Measurements from ENCODE around the gene KIAA1210.

KIAA1210 gene

GRCh38 chrX:119127650-119128049 is at the start of gene KIAA1210:
TSS of gene KIAA1210 (minus strand) at chrX:119127812. CDS start at chrX:119123642, 4,170 bp downstream.
- Mint-ChIP-seq H3K4me3 (no peak within 1 kb of the TSS), H3K27ac (no peak within 1 kb of the TSS), H3K4me1 (ENCODE audit: low read depth) (no peaks in the 10 kb centered on the region), H3K9me3 (ENCODE audit: low read depth) (no peaks in the 10 kb centered on the region), H3K36me3 (no peaks in the 10 kb centered on the region), H3K27me3 (no peaks in the 10 kb centered on the region)

- H3K36me3 Mint-ChIP-seq, result peaks cover 3% of the 10 kb centered on the region
- peaks cover 2% of the 10 kb centered on the region for H3K27me3 Mint-ChIP-seq
- no peaks in the 10 kb centered on the region for H3K9me3 Mint-ChIP-seq (ENCODE audit: low read depth)
- H3K27ac Mint-ChIP-seq, result no peak overlapping the region
- no peak overlapping the region for H3K4me3 Mint-ChIP-seq
- H3K4me1 Mint-ChIP-seq (ENCODE audit: low read depth), result no peaks in the 10 kb centered on the region
Observed at GRCh38 chrX:119177278-119177677, 49.7 kb upstream of the KIAA1210 start.

GRCh38 chrX:119174900-119175299 is 47.3 kb upstream of the KIAA1210 start:
- no peak overlapping the region for H3K27ac Mint-ChIP-seq
- no peaks in the 10 kb centered on the region for H3K4me1 Mint-ChIP-seq (ENCODE audit: low read depth)
- H3K4me3 Mint-ChIP-seq, result no peak overlapping the region
- H3K36me3 Mint-ChIP-seq, result peaks cover 3% of the 10 kb centered on the region
- H3K9me3 Mint-ChIP-seq (ENCODE audit: low read depth), result no peaks in the 10 kb centered on the region
- H3K27me3 Mint-ChIP-seq, result peaks cover 2% of the 10 kb centered on the region

- H3K27me3 Mint-ChIP-seq, result no peaks in the 10 kb centered on the region
- no peaks in the 10 kb centered on the region for H3K9me3 Mint-ChIP-seq (ENCODE audit: low read depth)
- no peak overlapping the region for H3K27ac Mint-ChIP-seq
- H3K36me3 Mint-ChIP-seq, result no peaks in the 10 kb centered on the region
- no peaks in the 10 kb centered on the region for H3K4me1 Mint-ChIP-seq (ENCODE audit: low read depth)
- H3K4me3 Mint-ChIP-seq, result no peak overlapping the region
Observed at GRCh38 chrX:119168104-119168503, 40.5 kb upstream of the KIAA1210 start.

- Mint-ChIP-seq H3K27ac (no peak overlapping the region), H3K36me3 (no peaks in the 10 kb centered on the region), H3K9me3 (ENCODE audit: low read depth) (no peaks in the 10 kb centered on the region), H3K4me1 (ENCODE audit: low read depth) (no peaks in the 10 kb centered on the region), H3K4me3 (no peak overlapping the region), H3K27me3 (peaks cover 4% of the 10 kb centered on the region)
Observed at GRCh38 chrX:119158226-119158625, 30.6 kb upstream of the KIAA1210 start.

GRCh38 chrX:119156241-119156640 is 28.6 kb upstream of the KIAA1210 start:
- no peaks in the 10 kb centered on the region for H3K4me1 Mint-ChIP-seq (ENCODE audit: low read depth)
- no peak overlapping the region for H3K27ac Mint-ChIP-seq
- H3K36me3 Mint-ChIP-seq, result no peaks in the 10 kb centered on the region
- no peaks in the 10 kb centered on the region for H3K9me3 Mint-ChIP-seq (ENCODE audit: low read depth)
- H3K27me3 Mint-ChIP-seq, result peaks cover 2% of the 10 kb centered on the region
- H3K4me3 Mint-ChIP-seq, result no peak overlapping the region

GRCh38 chrX:119155416-119156035 is 27.9 kb upstream of the KIAA1210 start:
- Mint-ChIP-seq H3K27ac (no peak overlapping the region), H3K9me3 (ENCODE audit: low read depth) (no peaks in the 10 kb centered on the region), H3K4me1 (ENCODE audit: low read depth) (no peaks in the 10 kb centered on the region), H3K27me3 (no peaks in the 10 kb centered on the region), H3K4me3 (no peak overlapping the region), H3K36me3 (no peaks in the 10 kb centered on the region)

- H3K27me3 Mint-ChIP-seq, result no peaks in the 10 kb centered on the region
- no peak overlapping the region for H3K4me3 Mint-ChIP-seq
- no peaks in the 10 kb centered on the region for H3K4me1 Mint-ChIP-seq (ENCODE audit: low read depth)
- H3K27ac Mint-ChIP-seq, result no peak overlapping the region
- H3K9me3 Mint-ChIP-seq (ENCODE audit: low read depth), result no peaks in the 10 kb centered on the region
- H3K36me3 Mint-ChIP-seq, result no peaks in the 10 kb centered on the region
Observed at GRCh38 chrX:119151051-119151380, 23.4 kb upstream of the KIAA1210 start.

- Mint-ChIP-seq H3K9me3 (ENCODE audit: low read depth) (no peaks in the 10 kb centered on the region), H3K4me1 (ENCODE audit: low read depth) (no peaks in the 10 kb centered on the region), H3K27me3 (no peaks in the 10 kb centered on the region), H3K4me3 (no peak overlapping the region), H3K27ac (no peak overlapping the region), H3K36me3 (no peaks in the 10 kb centered on the region)
Observed at GRCh38 chrX:119150163-119151050, 22.8 kb upstream of the KIAA1210 start.

GRCh38 chrX:119147486-119147885 is 19.9 kb upstream of the KIAA1210 start:
- H3K4me1 Mint-ChIP-seq (ENCODE audit: low read depth), result no peaks in the 10 kb centered on the region
- no peaks in the 10 kb centered on the region for H3K36me3 Mint-ChIP-seq
- H3K4me3 Mint-ChIP-seq, result no peak overlapping the region
- no peak overlapping the region for H3K27ac Mint-ChIP-seq
- H3K27me3 Mint-ChIP-seq, result no peaks in the 10 kb centered on the region
- H3K9me3 Mint-ChIP-seq (ENCODE audit: low read depth), result no peaks in the 10 kb centered on the region

GRCh38 chrX:119145241-119145653 is 17.6 kb upstream of the KIAA1210 start:
- Mint-ChIP-seq H3K36me3 (no peaks in the 10 kb centered on the region), H3K4me1 (ENCODE audit: low read depth) (no peaks in the 10 kb centered on the region), H3K27ac (no peak overlapping the region), H3K4me3 (no peak overlapping the region), H3K9me3 (ENCODE audit: low read depth) (no peaks in the 10 kb centered on the region), H3K27me3 (no peaks in the 10 kb centered on the region)

- Mint-ChIP-seq H3K4me1 (ENCODE audit: low read depth) (no peaks in the 10 kb centered on the region), H3K9me3 (ENCODE audit: low read depth) (no peaks in the 10 kb centered on the region), H3K36me3 (no peaks in the 10 kb centered on the region), H3K4me3 (no peak overlapping the region), H3K27me3 (no peaks in the 10 kb centered on the region), H3K27ac (no peak overlapping the region)
Observed at GRCh38 chrX:119134466-119134865, 6.9 kb upstream of the KIAA1210 start.

- H3K9me3 Mint-ChIP-seq (ENCODE audit: low read depth), result no peaks in the 10 kb centered on the region
- no peak overlapping the region for H3K4me3 Mint-ChIP-seq
- H3K27ac Mint-ChIP-seq, result no peak overlapping the region
- H3K36me3 Mint-ChIP-seq, result no peaks in the 10 kb centered on the region
- H3K27me3 Mint-ChIP-seq, result no peaks in the 10 kb centered on the region
- H3K4me1 Mint-ChIP-seq (ENCODE audit: low read depth), result no peaks in the 10 kb centered on the region
Observed at GRCh38 chrX:119132961-119133360, 5.3 kb upstream of the KIAA1210 start.

- H3K27ac Mint-ChIP-seq, result no peak overlapping the region
- H3K36me3 Mint-ChIP-seq, result no peaks in the 10 kb centered on the region
- H3K4me1 Mint-ChIP-seq (ENCODE audit: low read depth), result no peaks in the 10 kb centered on the region
- H3K27me3 Mint-ChIP-seq, result no peaks in the 10 kb centered on the region
- no peaks in the 10 kb centered on the region for H3K9me3 Mint-ChIP-seq (ENCODE audit: low read depth)
- no peak overlapping the region for H3K4me3 Mint-ChIP-seq
Observed at GRCh38 chrX:119132316-119132715, 4.7 kb upstream of the KIAA1210 start.

- Mint-ChIP-seq H3K9me3 (ENCODE audit: low read depth) (no peaks in the 10 kb centered on the region), H3K4me1 (ENCODE audit: low read depth) (no peaks in the 10 kb centered on the region), H3K4me3 (no peak overlapping the region), H3K36me3 (no peaks in the 10 kb centered on the region), H3K27ac (no peak overlapping the region), H3K27me3 (no peaks in the 10 kb centered on the region)
Observed at GRCh38 chrX:119130911-119131310, 3.3 kb upstream of the KIAA1210 start.

- Mint-ChIP-seq H3K4me3 (no peak overlapping the region), H3K27ac (no peak overlapping the region), H3K36me3 (no peaks in the 10 kb centered on the region), H3K27me3 (no peaks in the 10 kb centered on the region), H3K9me3 (ENCODE audit: low read depth) (no peaks in the 10 kb centered on the region), H3K4me1 (ENCODE audit: low read depth) (no peaks in the 10 kb centered on the region)
Observed at GRCh38 chrX:119121341-119121740, 6.3 kb downstream of the KIAA1210 start.
